Nephron (organoid): Measurements from ENCODE around the gene FBXO31.
A peak's percentile ranks its signal among the peaks of the same experiment; 100 is the strongest.

Experiments used
- H3K27ac Mint-ChIP-seq, 3 experiments: 2 replicates each; pipeline ENCODE4 v1.8.0; 2020; ENCODE audit warnings: mixed read lengths in 3 of 3, mild to moderate bottlenecking in 2 of 3, moderate library complexity in 1 of 3
- H3K27me3 Mint-ChIP-seq: 2 replicates; pipeline ENCODE4 v1.8.0; 2021; ENCODE audit warnings: low read depth, mild to moderate bottlenecking, moderate library complexity, mixed read lengths
- H3K36me3 Mint-ChIP-seq: 2 replicates; pipeline ENCODE4 v1.8.0; 2020; ENCODE audit warnings: low read depth, mixed read lengths
- H3K4me1 Mint-ChIP-seq: 2 replicates; pipeline ENCODE4 v1.8.0; 2020; ENCODE audit warnings: mixed read lengths
- H3K4me3 Mint-ChIP-seq, 3 experiments: 2 replicates each; pipeline ENCODE4 v1.8.0; 2020; ENCODE audit warnings: mild to moderate bottlenecking in 3 of 3, mixed read lengths in 3 of 3, moderate library complexity in 2 of 3
- H3K9me3 Mint-ChIP-seq: 2 replicates; pipeline ENCODE4 v1.8.0; 2020; ENCODE audit warnings: mixed read lengths
- CTCF ChIP-seq, 3 experiments: fragments of 200-600 bp; sonication (generic); IDR thresholded peaks; one replicate each; pipeline ENCODE4 v1.5.0; 2021; ENCODE audit warnings: antibody characterized with exemption in 3 of 3; ENCODE audit not compliant: unreplicated experiment in 3 of 3

The FBXO31 gene

GRCh38 chr16:87314990-87315420, 68.6 kb downstream of the FBXO31 start:
- no peaks in the 10 kb centered on the region for H3K9me3 Mint-ChIP-seq
- H3K27ac Mint-ChIP-seq, result no peak overlapping the region
- peaks cover 7% of the 10 kb centered on the region for H3K4me1 Mint-ChIP-seq
- no peaks in the 10 kb centered on the region for H3K36me3 Mint-ChIP-seq
- H3K27me3 Mint-ChIP-seq, result no peaks in the 10 kb centered on the region
- TF ChIP-seq CTCF (IDR thresholded peaks at IDR 0.05; ENCODE audit: unreplicated experiment in 3 of 3), result no peak
- H3K4me3 Mint-ChIP-seq, result peak overlapping the region in 2 of 3 experiments; percentile 53 to 64

- Mint-ChIP-seq H3K27ac (no peak overlapping the region), H3K4me1 (no peaks in the 10 kb centered on the region), H3K27me3 (no peaks in the 10 kb centered on the region), H3K9me3 (no peaks in the 10 kb centered on the region), H3K4me3 (no peak overlapping the region), H3K36me3 (peaks cover 4% of the 10 kb centered on the region)
- no peak for TF ChIP-seq CTCF (IDR thresholded peaks at IDR 0.05; ENCODE audit: unreplicated experiment in 3 of 3)
Observed at GRCh38 chr16:87312008-87312407, 71.6 kb downstream of the FBXO31 start.

DNA sequence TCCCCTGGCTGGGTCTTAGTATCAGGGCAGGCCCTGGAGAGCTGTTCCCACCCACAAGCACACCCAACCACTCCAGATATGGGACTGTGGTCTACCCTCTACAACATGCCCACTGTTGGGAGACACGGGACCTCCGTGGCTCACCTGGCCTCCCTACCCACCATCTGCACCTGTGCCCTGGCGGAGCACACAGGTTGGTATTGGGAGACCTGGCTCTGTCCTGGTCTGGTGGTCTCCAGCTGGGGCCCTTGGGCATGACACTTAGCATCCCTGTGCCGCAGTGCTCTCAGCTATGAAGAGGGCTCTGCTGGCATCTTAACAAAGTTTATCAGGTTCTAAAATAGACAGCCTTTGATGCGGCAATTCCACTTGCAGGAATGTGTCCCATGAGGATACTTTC, 72.2 kb downstream of the FBXO31 start:
- H3K4me1 Mint-ChIP-seq, result no peaks in the 10 kb centered on the region
- no peaks in the 10 kb centered on the region for H3K27me3 Mint-ChIP-seq
- no peak overlapping the region for H3K27ac Mint-ChIP-seq
- H3K9me3 Mint-ChIP-seq, result no peaks in the 10 kb centered on the region
- no peak overlapping the region for H3K4me3 Mint-ChIP-seq
- peaks cover 4% of the 10 kb centered on the region for H3K36me3 Mint-ChIP-seq
- TF ChIP-seq CTCF (IDR thresholded peaks at IDR 0.05; ENCODE audit: unreplicated experiment in 3 of 3), result no peak

DNA sequence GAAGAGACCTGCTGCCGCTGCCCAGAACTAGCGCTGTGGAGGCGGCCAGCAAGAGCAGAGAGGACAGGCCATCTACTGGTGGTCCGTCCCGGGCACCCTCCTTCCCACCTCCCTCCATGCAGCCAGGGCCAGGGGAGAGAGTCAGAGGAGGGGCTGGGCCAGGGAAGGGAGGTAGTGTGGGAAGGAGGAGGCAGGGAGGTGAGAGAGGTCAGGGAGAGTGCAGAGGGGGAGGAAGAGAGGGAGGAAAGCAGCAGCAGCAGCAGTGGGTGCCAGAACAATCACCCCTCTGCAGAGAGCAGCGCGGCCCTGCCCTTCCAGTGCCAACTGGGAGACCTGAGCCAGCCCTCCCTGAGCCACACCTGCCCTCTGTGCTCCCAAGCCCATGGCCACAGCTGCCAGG, 73.0 kb downstream of the FBXO31 start:
- Mint-ChIP-seq H3K36me3 (peaks cover 4% of the 10 kb centered on the region), H3K4me3 (no peak overlapping the region)

DNA sequence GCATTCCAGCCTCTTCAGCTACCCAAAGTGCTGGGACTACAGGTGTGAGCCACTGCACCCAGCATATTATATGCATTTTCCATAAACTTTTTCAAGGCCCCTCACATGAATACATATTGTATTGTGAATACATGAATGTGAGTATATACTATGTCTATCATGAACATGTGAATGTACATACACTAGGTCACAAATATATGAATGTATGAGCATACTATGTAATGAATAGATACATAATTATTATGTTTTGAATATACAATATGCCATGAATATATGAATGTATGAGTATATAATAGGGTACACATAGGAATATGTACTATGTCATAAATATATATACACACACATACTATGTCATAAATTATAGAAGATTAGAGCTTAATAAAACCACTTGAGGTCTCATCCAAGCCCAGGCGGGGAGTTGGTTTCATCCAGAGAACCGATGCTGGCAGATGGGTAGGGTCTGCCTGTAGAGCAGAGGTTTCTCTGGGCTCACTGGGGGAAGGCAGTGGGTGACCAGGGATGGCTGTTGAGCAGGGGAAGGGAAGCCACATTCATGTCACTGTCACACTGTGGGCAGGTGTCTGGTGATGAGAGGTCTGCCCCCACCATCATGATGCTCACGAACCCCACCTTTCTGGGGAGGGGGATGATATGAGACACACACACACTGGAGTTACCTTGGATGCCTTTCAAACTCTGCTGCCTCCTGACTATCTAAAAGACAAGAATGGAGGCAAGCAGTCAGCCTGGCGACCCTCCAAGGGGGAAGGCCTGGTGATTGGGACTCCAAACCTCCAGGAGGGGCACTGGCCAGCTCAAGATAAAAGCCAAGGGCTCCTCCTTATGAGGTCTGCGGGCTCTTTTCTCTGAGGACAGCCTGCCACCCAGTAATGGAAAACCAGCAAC, 73.7 kb downstream of the FBXO31 start:
- Mint-ChIP-seq H3K36me3 (peaks cover 4% of the 10 kb centered on the region), H3K4me3 (no peak overlapping the region), H3K9me3 (no peaks in the 10 kb centered on the region), H3K4me1 (no peaks in the 10 kb centered on the region), H3K27me3 (no peaks in the 10 kb centered on the region), H3K27ac (no peak overlapping the region)
- no peak for TF ChIP-seq CTCF (IDR thresholded peaks at IDR 0.05; ENCODE audit: unreplicated experiment in 3 of 3)

More for the DNA sequence above, 73.0 kb downstream of the FBXO31 start:
- Mint-ChIP-seq H3K4me1 (no peaks in the 10 kb centered on the region), H3K27me3 (no peaks in the 10 kb centered on the region), H3K27ac (no peak overlapping the region), H3K9me3 (no peaks in the 10 kb centered on the region)
- no peak for TF ChIP-seq CTCF (IDR thresholded peaks at IDR 0.05; ENCODE audit: unreplicated experiment in 3 of 3)

DNA sequence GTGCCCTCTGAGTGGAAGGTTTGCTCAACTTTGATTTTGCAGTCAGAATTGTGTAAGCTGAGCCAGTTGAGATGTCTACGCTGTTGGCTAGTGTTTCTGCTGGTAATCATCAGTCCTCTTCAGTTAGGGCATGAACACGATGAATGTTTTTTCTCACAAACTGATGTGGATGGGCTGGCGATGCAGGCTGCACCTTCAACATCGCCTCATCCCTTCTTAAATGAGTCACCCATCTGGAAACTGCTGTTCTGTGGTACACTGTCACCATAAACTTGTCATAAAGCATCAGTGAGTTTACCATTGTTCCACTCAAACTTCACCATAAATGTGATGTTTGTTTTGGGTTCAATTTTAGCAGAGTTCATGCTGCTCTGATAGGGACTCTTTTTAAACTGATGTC, 74.8 kb downstream of the FBXO31 start:
- Mint-ChIP-seq H3K27me3 (peaks cover 5% of the 10 kb centered on the region), H3K4me1 (no peaks in the 10 kb centered on the region)
- no peak for TF ChIP-seq CTCF (IDR thresholded peaks at IDR 0.05; ENCODE audit: unreplicated experiment in 3 of 3)

More for the DNA sequence above, 74.8 kb downstream of the FBXO31 start:
- Mint-ChIP-seq H3K4me3 (no peak overlapping the region), H3K36me3 (peaks cover 4% of the 10 kb centered on the region), H3K27ac (no peak overlapping the region), H3K9me3 (no peaks in the 10 kb centered on the region)
